Measurements from ENCODE around the gene CCDC102B.
"Not testable (repeated sequence)": the region's sequence is repeated elsewhere in the genome, so short reads cannot be mapped to it uniquely, and the experiment has no call there.

The CCDC102B gene

GRCh38 chr18:68909579-68909978 is 111.7 kb downstream of the CCDC102B start:
- DNase-seq (ENCODE audit: low spot score): no peak

- DNase-seq (ENCODE audit: low spot score): no peak
Observed at GRCh38 chr18:68915061-68915460, 117.2 kb downstream of the CCDC102B start.

- no peak for DNase-seq (ENCODE audit: low spot score)
Observed at GRCh38 chr18:68916734-68917133, 118.9 kb downstream of the CCDC102B start.

GRCh38 chr18:68918216-68918615 is 120.3 kb downstream of the CCDC102B start:
- DNase-seq (ENCODE audit: low spot score): no peak

- DNase-seq (ENCODE audit: low spot score): no peak
Observed at GRCh38 chr18:68919900-68920299, 122.0 kb downstream of the CCDC102B start.

- DNase-seq (ENCODE audit: low spot score): no peak
Observed at GRCh38 chr18:68922392-68922791, 124.5 kb downstream of the CCDC102B start.

- DNase-seq (ENCODE audit: low spot score): no peak
Observed at GRCh38 chr18:68925268-68925667, 127.4 kb downstream of the CCDC102B start.

GRCh38 chr18:68928762-68929675 is 131.1 kb downstream of the CCDC102B start:
- DNase-seq (ENCODE audit: low spot score): no peak

GRCh38 chr18:68935686-68936085 is 137.8 kb downstream of the CCDC102B start:
- no peak for DNase-seq (ENCODE audit: low spot score)

- DNase-seq (ENCODE audit: low spot score): no peak
Observed at GRCh38 chr18:68937029-68937599, 139.2 kb downstream of the CCDC102B start.

GRCh38 chr18:68940039-68940438 is 142.2 kb downstream of the CCDC102B start:
- DNase-seq (ENCODE audit: low spot score): no peak

GRCh38 chr18:68940754-68941153 is 142.9 kb downstream of the CCDC102B start:
- DNase-seq (ENCODE audit: low spot score): no peak

GRCh38 chr18:68942230-68942629 is 144.3 kb downstream of the CCDC102B start:
- DNase-seq (ENCODE audit: low spot score): no peak

GRCh38 chr18:68943861-68944260 is 146.0 kb downstream of the CCDC102B start:
- DNase-seq (ENCODE audit: low spot score): not testable (repeated sequence)

- no peak for DNase-seq (ENCODE audit: low spot score)
Observed at GRCh38 chr18:68944330-68944729, 146.4 kb downstream of the CCDC102B start.

GRCh38 chr18:68944826-68945225 is 146.9 kb downstream of the CCDC102B start:
- no peak for DNase-seq (ENCODE audit: low spot score)

- no peak for DNase-seq (ENCODE audit: low spot score)
Observed at GRCh38 chr18:68948622-68949021, 150.7 kb downstream of the CCDC102B start.

GRCh38 chr18:68954738-68955137 is 156.9 kb downstream of the CCDC102B start:
- no peak for DNase-seq (ENCODE audit: low spot score)

GRCh38 chr18:68956650-68957049 is 158.8 kb downstream of the CCDC102B start:
- DNase-seq (ENCODE audit: low spot score): no peak

- DNase-seq (ENCODE audit: low spot score): no peak
Observed at GRCh38 chr18:68960355-68960754, 162.5 kb downstream of the CCDC102B start.

- no peak for DNase-seq (ENCODE audit: low spot score)
Observed at GRCh38 chr18:68962623-68963022, 164.7 kb downstream of the CCDC102B start.

GRCh38 chr18:68965817-68966216 is 167.9 kb downstream of the CCDC102B start:
- no peak for DNase-seq (ENCODE audit: low spot score)

- no peak for DNase-seq (ENCODE audit: low spot score)
Observed at GRCh38 chr18:68969027-68969426, 171.1 kb downstream of the CCDC102B start.

GRCh38 chr18:68972176-68972575 is 174.3 kb downstream of the CCDC102B start:
- no peak for DNase-seq (ENCODE audit: low spot score)

Measured in germinal center (tissue), 1 donor.